GM21390 (cell line): ENCODE measurements around the gene TMEM253.

Source experiments
- ATAC-seq: cut with Tn5 transposase; IDR thresholded peaks from one replicate; pipeline ENCODE4 v1.9.1; 2021; ENCODE audit not compliant: unreplicated experiment

TMEM253 gene

GRCh38 chr14:21089877-21090193, 11.0 kb upstream of the TMEM253 start:
- ATAC-seq = no peak

DNA sequence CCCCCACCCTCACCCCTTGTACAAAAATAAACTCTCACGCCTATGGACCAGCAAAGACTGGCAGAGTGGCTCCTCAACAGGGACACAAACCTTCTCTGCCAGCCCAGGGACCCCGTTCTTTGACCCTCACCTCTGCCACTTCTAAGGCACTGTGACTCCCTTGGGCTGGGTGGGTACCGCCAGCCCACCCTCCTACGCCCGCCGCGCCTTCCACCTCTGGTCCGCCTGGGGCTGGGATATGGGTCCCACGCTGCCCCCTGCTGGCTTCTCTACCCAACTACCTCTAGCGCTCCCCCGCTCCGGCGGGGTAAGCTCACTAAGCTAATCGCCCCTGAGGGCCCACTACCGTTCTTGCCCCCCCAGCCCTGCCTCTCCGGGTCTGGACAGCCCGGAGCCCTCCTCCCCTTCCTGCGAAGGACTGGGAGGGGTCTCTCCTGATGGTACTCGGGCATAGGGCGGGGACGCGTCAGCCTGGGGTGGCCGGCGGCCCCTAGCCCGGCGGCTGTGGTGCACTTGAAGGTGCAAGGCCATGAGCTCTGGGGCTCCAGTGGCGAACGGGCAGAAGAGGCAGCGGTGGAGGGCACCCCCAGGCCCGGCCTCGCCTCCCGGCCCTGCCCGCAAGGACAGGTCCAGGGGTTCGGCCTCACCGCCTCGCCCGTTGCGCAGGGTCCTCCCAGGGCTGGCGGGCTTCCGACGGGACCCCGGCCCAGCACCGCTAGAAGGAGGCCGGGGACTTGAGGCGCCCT, 10.5 kb upstream of the TMEM253 start:
- ATAC-seq = no peak

DNA sequence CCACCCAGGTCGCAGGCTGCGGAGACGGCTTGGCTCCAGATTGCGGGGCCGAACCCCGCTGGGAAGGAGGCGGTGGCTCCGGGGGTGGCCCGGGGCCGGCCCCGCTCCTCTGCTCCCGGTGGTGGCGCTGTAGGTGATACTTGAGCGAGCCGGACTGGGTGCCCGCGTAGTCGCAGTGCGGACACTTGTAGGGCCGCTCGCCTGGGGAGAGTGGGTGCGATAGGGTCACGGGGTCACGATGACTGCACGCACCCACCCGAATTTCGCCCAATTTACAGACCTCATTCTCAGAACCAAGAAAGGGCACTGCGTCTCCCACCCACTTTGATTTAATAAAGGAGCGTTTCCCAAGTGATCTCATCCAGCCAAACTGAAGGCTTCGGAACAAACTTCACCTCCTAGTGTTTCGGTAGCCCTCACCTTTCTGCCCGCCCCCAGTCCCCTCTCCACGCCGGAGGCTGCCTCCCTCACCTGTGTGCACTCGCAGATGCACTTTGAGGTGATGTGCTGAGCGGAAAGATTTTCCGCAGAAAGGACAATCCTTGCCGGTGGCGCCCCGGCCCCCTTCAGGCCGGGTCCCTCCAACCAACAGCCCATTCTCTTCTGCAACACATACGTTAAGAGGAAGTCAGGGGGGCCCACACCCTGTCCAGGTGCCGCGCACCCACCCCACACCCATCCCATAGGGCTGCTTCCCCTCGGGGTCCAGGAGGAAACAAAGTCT, 9.8 kb upstream of the TMEM253 start:
- no peak for ATAC-seq

- ATAC-seq = no peak
These were observed 9.0 kb upstream of the TMEM253 start for GRCh38 chr14:21091821-21092272.

- ATAC-seq = peak; percentile 81
These were observed 8.4 kb upstream of the TMEM253 start for GRCh38 chr14:21092273-21093011.

- no peak for ATAC-seq
These were observed 7.8 kb upstream of the TMEM253 start for GRCh38 chr14:21093018-21093417.

DNA sequence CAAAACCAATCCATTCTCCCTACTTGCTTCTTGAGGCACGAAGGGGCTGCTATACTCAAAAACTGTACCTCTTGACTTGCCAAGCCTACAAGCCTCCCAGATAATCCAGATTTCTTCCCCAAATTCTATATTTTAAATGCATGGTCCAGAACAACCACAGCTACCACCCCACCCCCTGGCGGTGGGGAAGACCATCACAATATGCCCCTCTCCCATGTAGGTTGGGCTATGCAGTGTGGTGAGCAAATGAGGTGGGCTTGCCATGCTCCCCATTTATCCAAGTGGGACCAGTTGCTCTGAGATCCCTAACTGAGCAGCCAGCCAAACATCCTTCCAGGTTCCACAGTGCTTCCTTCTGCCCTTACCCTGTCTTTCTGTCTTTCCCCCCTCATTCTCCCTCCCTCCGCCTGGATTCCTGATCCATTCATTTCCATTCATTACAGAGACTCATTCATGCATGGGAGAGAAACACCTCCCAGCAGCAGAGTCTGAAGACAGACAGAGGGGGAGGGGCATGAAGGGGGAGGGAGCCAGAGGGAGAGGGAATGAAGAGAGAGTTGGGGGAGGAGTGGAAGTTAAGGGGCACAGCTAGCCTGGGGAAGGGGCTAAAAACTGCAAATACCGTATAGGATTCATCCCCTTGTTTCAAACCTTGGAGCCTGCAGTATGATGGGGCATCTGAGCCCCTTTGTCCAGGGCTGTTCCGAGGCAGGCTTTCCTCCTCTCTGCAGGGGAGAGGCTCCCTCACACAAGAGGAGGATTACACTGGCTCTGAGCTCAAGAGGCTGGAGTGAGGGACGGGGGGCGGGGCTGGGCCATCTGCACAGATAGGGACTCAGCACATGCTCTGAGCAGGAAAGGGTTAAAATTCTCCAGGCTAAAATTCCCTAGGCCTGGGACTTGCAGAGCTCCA, 6.8 kb upstream of the TMEM253 start:
- ATAC-seq = no peak

DNA sequence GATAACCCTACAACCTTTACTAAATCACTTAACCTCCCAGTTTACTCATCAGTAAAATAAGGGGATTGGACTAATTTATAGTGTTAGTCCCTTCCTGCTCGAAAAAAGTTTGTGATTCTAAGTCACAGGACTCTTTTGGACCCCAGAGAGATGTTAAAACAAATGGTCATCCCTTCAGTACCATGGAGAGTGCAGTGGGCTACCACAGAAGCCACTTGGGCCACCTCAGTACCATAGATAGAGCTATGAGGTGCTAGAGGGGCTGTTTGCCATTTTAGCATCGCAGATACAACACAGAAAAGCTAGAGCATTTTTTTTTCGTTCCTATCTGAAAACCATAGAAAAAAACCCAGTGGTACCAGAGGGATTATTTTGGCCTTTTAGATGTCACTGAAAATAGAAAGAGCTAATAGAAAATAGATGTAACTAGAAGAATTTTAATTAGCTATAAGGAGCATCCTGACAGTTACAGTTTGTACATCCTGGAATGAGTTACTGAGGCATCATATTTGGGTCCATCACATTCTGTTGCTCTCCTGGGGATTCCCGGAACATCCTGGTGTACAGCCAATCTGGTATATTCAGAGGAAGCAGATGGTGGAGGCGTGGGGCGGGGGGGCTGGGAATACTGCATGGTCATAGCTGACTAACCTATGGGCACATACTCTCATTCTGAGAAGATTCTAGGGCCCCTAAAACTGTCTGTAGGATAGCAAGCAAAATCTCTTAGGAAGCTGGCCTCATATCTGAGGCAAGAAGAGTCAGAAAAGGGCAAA, 5.2 kb upstream of the TMEM253 start:
- no peak for ATAC-seq

DNA sequence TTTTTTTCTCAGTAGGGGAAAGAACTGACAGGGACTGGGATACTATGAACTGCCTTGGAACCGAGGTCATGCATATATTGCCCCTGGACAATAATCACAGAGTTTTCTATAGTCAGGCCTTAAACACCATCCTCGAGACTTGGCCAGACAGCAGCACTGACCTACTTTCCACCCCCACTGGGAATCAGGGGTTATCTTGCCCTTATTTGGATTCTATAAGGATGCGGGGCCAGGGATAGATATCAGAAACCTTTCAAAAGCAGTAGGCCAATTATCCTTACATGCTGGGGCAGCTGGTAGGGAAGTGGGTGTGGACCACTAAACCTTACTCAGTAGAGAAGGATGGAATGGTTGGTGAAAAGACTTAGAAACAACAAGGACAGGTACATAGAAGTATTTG, 4.4 kb upstream of the TMEM253 start:
- no peak for ATAC-seq

- ATAC-seq = no peak
These were observed 3.8 kb upstream of the TMEM253 start for GRCh38 chr14:21096978-21097635.

DNA sequence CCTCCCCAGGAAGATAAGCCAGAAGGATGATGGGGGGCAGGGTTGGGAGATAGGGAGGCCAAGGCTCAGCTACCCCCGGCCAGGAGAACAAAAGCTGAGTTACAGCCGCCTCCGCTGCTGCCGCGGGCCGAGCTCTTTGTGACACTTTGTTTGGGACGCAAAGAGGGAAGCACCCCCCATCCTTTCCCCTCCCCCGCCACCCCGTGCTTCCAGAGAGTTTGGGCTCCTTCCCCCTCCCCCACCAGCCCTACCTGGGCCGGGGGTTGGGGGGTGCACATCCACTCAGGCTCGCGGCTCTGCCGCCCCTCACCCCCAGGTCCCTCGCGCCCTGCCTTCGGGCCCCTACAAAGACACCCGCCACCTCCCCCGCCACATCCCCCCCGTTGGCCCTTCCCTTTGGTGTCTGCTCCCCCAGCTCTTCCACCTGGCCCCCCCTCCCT, 3.2 kb upstream of the TMEM253 start:
- no peak for ATAC-seq

GRCh38 chr14:21098076-21098891, 2.6 kb upstream of the TMEM253 start, which contains the start of gene ZNF219:
ZNF219 (minus strand) TSS chr14:21098655; CDS start chr14:21093591, 5,064 bp downstream.
- ATAC-seq = no peak

DNA sequence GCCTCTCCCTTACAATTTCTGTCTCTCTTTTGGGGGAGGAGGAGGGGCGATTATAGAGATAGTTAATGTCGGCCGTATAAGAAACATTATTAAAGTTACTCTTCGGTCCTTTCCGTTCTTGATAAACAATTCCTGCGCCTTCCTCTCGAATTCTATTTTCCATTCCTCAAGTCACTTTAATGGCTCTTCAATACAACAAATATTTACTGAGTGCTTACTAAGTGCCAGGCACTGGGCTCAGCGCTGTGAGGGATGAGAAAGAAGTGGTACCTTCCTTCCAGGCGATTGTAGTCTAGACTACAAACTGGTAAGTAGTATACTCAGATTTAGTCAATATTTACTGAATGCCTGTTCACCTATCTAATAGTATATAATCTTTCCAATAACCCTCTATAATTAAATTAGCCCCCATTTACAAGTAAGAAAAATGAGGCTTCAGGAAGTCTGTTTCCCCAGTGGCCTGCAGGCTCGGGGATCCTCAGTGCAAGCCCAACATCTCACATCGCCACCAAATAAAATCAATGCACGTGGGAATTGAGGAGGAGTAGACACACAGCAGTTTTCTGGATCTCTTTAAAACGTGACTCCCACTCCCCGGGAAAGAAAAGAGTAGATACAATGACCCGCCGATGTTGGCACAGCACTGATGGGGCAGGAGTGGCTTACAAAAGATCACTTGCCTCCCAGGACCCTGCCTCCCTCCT, 1.8 kb upstream of the TMEM253 start:
- no peak for ATAC-seq

- ATAC-seq = no peak
These were observed 1.3 kb upstream of the TMEM253 start for GRCh38 chr14:21099596-21099985.

GRCh38 chr14:21101802-21102413, 1.0 kb downstream of the TMEM253 start:
- no peak for ATAC-seq

- ATAC-seq = no peak
These were observed 1.9 kb downstream of the TMEM253 start for GRCh38 chr14:21102521-21103410.

DNA sequence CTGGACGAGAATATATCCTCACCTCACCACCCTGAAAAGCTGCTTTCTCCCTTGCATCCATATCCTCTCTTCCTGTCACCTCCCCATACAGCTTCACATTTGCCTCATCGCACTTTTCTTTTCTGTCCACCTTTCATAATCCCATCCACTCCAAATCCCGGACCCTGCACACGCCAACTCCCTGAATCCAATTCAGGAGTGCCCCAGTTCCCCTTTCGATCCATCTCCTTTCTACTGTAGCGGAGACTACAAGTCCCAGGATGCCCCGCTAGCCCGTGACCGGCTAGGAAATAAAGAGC, 2.5 kb downstream of the TMEM253 start:
- ATAC-seq = no peak
